ENCODE results near the gene MUCL1. TPM values are rescaled to one million over a fixed set of nuclear protein-coding genes. Genes with fewer than 3 reads are reported as not detected.

The MUCL1 gene
- total RNA-seq, 1 donor from 2014 or later: not detected

DNA sequence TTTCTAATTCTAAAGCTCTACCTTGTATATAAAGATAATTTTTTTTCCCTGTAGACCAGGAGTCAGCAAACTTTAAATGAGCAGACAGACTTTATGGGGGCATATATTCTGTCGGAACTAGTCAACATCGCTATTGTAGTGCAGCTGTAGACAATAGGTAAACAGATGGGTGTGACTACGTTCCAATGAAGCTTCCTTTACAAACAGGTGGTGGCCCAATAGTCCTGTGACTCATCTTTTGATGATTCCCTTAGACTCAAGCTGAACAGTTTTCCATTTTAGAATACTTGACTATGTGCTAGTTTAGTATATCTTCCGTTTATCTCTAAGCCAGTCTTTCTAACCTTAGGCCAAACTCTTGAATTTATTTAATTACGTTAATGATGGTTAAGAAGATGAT is 16.3 kb downstream of the MUCL1 start:
- Histone ChIP-seq H3K9ac (no peak overlapping the region), H3K79me2 (ENCODE audit: low read depth) (no peaks in the 10 kb centered on the region), H2AFZ (replicated peaks) (no peak overlapping the region), H3K4me1 (no peaks in the 10 kb centered on the region), H3K27me3 (no peaks in the 10 kb centered on the region), H3K4me2 (no peak overlapping the region), H3K36me3 (no peaks in the 10 kb centered on the region), H4K20me1 (ENCODE audit: low read depth) (no peaks in the 10 kb centered on the region), H3K27ac (no peak overlapping the region), H3K9me3 (ENCODE audit: low read depth) (no peaks in the 10 kb centered on the region), H3F3A (ENCODE audit: low read depth) (no peaks in the 10 kb centered on the region), H3K4me3 (no peak overlapping the region)
- no peak overlapping the region for H3K27ac Mint-ChIP-seq
- no peaks in the 10 kb centered on the region for H3K36me3 Mint-ChIP-seq
- no peaks in the 10 kb centered on the region for H3K9me3 Mint-ChIP-seq
- H3K4me1 Mint-ChIP-seq: no peaks in the 10 kb centered on the region
- TF ChIP-seq EZH2phosphoT487 (IDR thresholded peaks at IDR 0.05) (no peak), EZH2 (IDR thresholded peaks at IDR 0.05) (no peak)
- TF ChIP-seq, protein P1, sequence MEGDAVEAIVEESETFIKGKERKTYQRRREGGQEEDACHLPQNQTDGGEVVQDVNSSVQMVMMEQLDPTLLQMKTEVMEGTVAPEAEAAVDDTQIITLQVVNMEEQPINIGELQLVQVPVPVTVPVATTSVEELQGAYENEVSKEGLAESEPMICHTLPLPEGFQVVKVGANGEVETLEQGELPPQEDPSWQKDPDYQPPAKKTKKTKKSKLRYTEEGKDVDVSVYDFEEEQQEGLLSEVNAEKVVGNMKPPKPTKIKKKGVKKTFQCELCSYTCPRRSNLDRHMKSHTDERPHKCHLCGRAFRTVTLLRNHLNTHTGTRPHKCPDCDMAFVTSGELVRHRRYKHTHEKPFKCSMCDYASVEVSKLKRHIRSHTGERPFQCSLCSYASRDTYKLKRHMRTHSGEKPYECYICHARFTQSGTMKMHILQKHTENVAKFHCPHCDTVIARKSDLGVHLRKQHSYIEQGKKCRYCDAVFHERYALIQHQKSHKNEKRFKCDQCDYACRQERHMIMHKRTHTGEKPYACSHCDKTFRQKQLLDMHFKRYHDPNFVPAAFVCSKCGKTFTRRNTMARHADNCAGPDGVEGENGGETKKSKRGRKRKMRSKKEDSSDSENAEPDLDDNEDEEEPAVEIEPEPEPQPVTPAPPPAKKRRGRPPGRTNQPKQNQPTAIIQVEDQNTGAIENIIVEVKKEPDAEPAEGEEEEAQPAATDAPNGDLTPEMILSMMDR (IDR thresholded peaks at IDR 0.05): no peak
- no peak for DNase-seq (ENCODE audit: low spot score)
- no peak overlapping the region for H3K4me3 Mint-ChIP-seq
- H3K27me3 Mint-ChIP-seq (ENCODE audit: insufficient read depth, low read depth): no peaks in the 10 kb centered on the region

DNA sequence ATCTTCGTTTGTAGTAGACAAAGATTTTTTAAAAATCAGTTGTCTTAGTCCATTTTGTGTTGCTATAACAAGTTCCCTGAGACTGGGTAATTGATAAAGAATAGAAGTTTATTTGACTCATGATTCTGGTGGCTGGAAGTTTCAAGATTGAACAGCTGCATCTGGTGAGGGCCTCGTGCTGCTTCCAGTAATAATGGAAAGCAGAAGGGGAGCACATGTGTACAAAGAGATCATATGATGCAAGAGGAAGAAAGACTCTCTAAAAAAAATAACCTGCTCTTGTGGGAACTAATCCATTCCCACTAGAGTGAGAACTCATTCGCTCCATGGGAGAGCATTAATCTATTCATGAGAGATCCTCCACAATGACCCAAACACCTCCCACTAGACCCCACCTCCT is 24.8 kb downstream of the MUCL1 start:
- H3K27ac Mint-ChIP-seq: no peak overlapping the region
- H3K79me2 ChIP-seq (ENCODE audit: low read depth): no peaks in the 10 kb centered on the region
- no peak overlapping the region for H2AFZ ChIP-seq (replicated peaks)
- TF ChIP-seq EZH2phosphoT487 (IDR thresholded peaks at IDR 0.05): no peak
- TF ChIP-seq EZH2 (IDR thresholded peaks at IDR 0.05): no peak
- TF ChIP-seq, protein P1 (IDR thresholded peaks at IDR 0.05): no peak
- no peak overlapping the region for H3K4me2 ChIP-seq
- H3K27me3 Mint-ChIP-seq (ENCODE audit: insufficient read depth, low read depth): no peaks in the 10 kb centered on the region
- no peaks in the 10 kb centered on the region for H3K27me3 ChIP-seq
- H3K9me3 ChIP-seq (ENCODE audit: low read depth): no peaks in the 10 kb centered on the region
- H3F3A ChIP-seq (ENCODE audit: low read depth): no peaks in the 10 kb centered on the region
- no peak overlapping the region for H3K4me3 ChIP-seq
- peaks cover 4% of the 10 kb centered on the region for H3K4me1 Mint-ChIP-seq
- no peak overlapping the region for H3K27ac ChIP-seq
- DNase-seq (ENCODE audit: low spot score): no peak
- no peaks in the 10 kb centered on the region for H4K20me1 ChIP-seq (ENCODE audit: low read depth)
- no peaks in the 10 kb centered on the region for H3K36me3 ChIP-seq
- H3K36me3 Mint-ChIP-seq: no peaks in the 10 kb centered on the region
- H3K4me3 Mint-ChIP-seq: no peak overlapping the region
- H3K9ac ChIP-seq: no peak overlapping the region
- H3K4me1 ChIP-seq: no peaks in the 10 kb centered on the region
- peaks cover 2% of the 10 kb centered on the region for H3K9me3 Mint-ChIP-seq

DNA sequence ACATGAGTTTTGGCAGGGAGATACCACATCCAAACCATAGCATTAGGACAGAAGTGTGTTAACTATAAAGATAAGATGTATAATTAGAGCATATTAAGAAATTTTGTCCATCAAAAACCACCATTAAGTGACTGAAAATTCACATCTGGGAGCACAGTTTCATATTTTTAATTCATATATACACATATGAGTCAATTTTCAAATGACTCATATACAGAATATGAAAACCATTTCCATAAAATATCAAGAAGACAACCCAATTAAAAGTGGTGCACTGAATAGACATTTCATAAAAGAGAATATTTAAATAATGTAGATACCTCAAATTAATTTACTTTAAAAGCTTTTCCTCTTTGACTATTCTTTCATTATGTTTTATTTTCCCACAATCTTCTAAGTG is 25.3 kb downstream of the MUCL1 start:
- no peak for DNase-seq (ENCODE audit: low spot score)
- Mint-ChIP-seq H3K4me3 (no peak overlapping the region), H3K9me3 (peaks cover 2% of the 10 kb centered on the region), H3K27ac (no peak overlapping the region), H3K36me3 (no peaks in the 10 kb centered on the region), H3K4me1 (peaks cover 4% of the 10 kb centered on the region), H3K27me3 (ENCODE audit: insufficient read depth, low read depth) (no peaks in the 10 kb centered on the region)
- H3K9ac ChIP-seq: no peak overlapping the region
- H3K4me1 ChIP-seq: no peaks in the 10 kb centered on the region
- H3F3A ChIP-seq (ENCODE audit: low read depth): no peaks in the 10 kb centered on the region
- no peaks in the 10 kb centered on the region for H3K9me3 ChIP-seq (ENCODE audit: low read depth)
- no peaks in the 10 kb centered on the region for H3K79me2 ChIP-seq (ENCODE audit: low read depth)
- H3K36me3 ChIP-seq: no peaks in the 10 kb centered on the region
- H3K4me3 ChIP-seq: no peak overlapping the region
- no peak overlapping the region for H3K27ac ChIP-seq
- TF ChIP-seq, protein P1 (IDR thresholded peaks at IDR 0.05): no peak
- TF ChIP-seq EZH2phosphoT487 (IDR thresholded peaks at IDR 0.05) (no peak), EZH2 (IDR thresholded peaks at IDR 0.05) (no peak)
- no peak overlapping the region for H2AFZ ChIP-seq (replicated peaks)
- no peaks in the 10 kb centered on the region for H4K20me1 ChIP-seq (ENCODE audit: low read depth)
- no peak overlapping the region for H3K4me2 ChIP-seq
- H3K27me3 ChIP-seq: no peaks in the 10 kb centered on the region

All from neural progenitor cell (in vitro differentiated cells).